SU-DHL-6 (cell line): Measurements from ENCODE around the gene PRKCZ.

Experiments used
- H2AFZ ChIP-seq: fragments of 200-600 bp; sonication (generic); 2 replicates; pipeline ENCODE4 v1.6.1; 2014; ENCODE audit warnings: low read depth, mild to moderate bottlenecking, moderate library complexity, mixed read lengths, antibody characterized with exemption, low read length; ENCODE audit not compliant: severe bottlenecking
- H3F3A ChIP-seq: fragments of 200-600 bp; shearing (Covaris generic); 2 replicates; pipeline ENCODE4 v1.6.0; 2016; ENCODE audit warnings: antibody characterized with exemption, mild to moderate bottlenecking; ENCODE audit not compliant: insufficient read depth
- H3K27ac ChIP-seq: fragments of 200-600 bp; sonication (generic); 2 replicates; pipeline ENCODE4 v1.5.1; 2016; ENCODE audit warnings: low read depth, mild to moderate bottlenecking, low read length, moderate library complexity, mixed read lengths
- H3K27me3 ChIP-seq: fragments of 200-600 bp; sonication (generic), shearing (Covaris generic); 2 replicates; pipeline ENCODE4 v1.6.0; 2014; ENCODE audit warnings: mild to moderate bottlenecking, low read length
- H3K36me3 ChIP-seq: fragments of 200-600 bp; sonication (generic); 2 replicates; pipeline ENCODE4 v1.6.1; 2014; ENCODE audit warnings: mild to moderate bottlenecking, low read length, mixed read lengths
- H3K4me2 ChIP-seq: fragments of 300-600, 200-600 bp; shearing (Covaris generic), sonication (generic); 2 replicates; pipeline ENCODE4 v1.6.0; 2014; ENCODE audit warnings: low read length, low read depth, mild to moderate bottlenecking; ENCODE audit not compliant: poor library complexity, severe bottlenecking
- H3K4me3 ChIP-seq: fragments of 200-600 bp; sonication (generic); 2 replicates; pipeline ENCODE4 v1.5.1; 2014; ENCODE audit warnings: antibody characterized with exemption, low read length, mild to moderate bottlenecking, mixed read lengths; ENCODE audit not compliant: insufficient read depth, poor library complexity, severe bottlenecking
- H3K79me2 ChIP-seq: fragments of 200-600 bp; sonication (generic); 2 replicates; pipeline ENCODE4 v1.6.1; 2014; ENCODE audit warnings: mild to moderate bottlenecking, low read length, moderate library complexity; ENCODE audit not compliant: insufficient read depth
- H3K9ac ChIP-seq: fragments of 200-600 bp; sonication (generic); 2 replicates; pipeline ENCODE4 v1.7.0; 2014; ENCODE audit warnings: mild to moderate bottlenecking, low read length
- H3K9me2 ChIP-seq: fragments of 200-600 bp; sonication (generic); replicated peaks from 2 replicates; pipeline ENCODE4 v1.6.1; 2014; ENCODE audit warnings: low read length; ENCODE audit not compliant: insufficient read depth
- H3K9me3 ChIP-seq: fragments of 200-600 bp; sonication (generic); 2 replicates; pipeline ENCODE4 v1.6.1; 2014; ENCODE audit warnings: low read length, mixed read lengths; ENCODE audit not compliant: insufficient read depth
- H4K20me1 ChIP-seq: fragments of 200-600 bp; sonication (generic); 2 replicates; pipeline ENCODE4 v1.6.1; 2014; ENCODE audit warnings: low read depth, mild to moderate bottlenecking, antibody characterized with exemption, low read length, moderate library complexity, mixed read lengths
- CTCF ChIP-seq: fragments of 200-600 bp; sonication (generic); IDR thresholded peaks from one replicate; pipeline ENCODE4 v1.5.1; 2017; ENCODE audit warnings: antibody characterized with exemption, mild to moderate bottlenecking, low read length, moderate library complexity; ENCODE audit not compliant: insufficient read depth, poor library complexity, severe bottlenecking
- EZH2phosphoT487 ChIP-seq: fragments of 200-600 bp; sonication (generic), shearing (Covaris generic); conservative IDR thresholded peaks from 2 replicates; pipeline ENCODE4 v1.6.1; 2018; ENCODE audit warnings: mild to moderate bottlenecking, antibody characterized with exemption, low read length, moderate library complexity, mixed read lengths

The PRKCZ gene

GRCh38 chr1:2177946-2178538 lies 127.8 kb downstream of the PRKCZ start:
- Histone ChIP-seq H3K9ac (no peak overlapping the region), H3K9me3 (no peaks in the 10 kb centered on the region), H3K27ac (no peak overlapping the region), H3K4me2 (no peak overlapping the region), H3K27me3 (no peaks in the 10 kb centered on the region), H3K4me3 (no peak overlapping the region), H3K79me2 (no peaks in the 10 kb centered on the region), H2AFZ (no peak overlapping the region), H3F3A (no peaks in the 10 kb centered on the region), H4K20me1 (no peaks in the 10 kb centered on the region), H3K9me2 (no peaks in the 10 kb centered on the region), H3K36me3 (no peaks in the 10 kb centered on the region)
- TF ChIP-seq CTCF (no peak), EZH2phosphoT487 (no peak)

GRCh38 chr1:2178875-2179274 lies 128.7 kb downstream of the PRKCZ start:
- no peak overlapping the region for H3K9ac ChIP-seq
- no peak overlapping the region for H2AFZ ChIP-seq
- H3K27me3 ChIP-seq = no peaks in the 10 kb centered on the region
- no peak overlapping the region for H3K27ac ChIP-seq
- no peaks in the 10 kb centered on the region for H3K9me2 ChIP-seq
- no peak overlapping the region for H3K4me2 ChIP-seq
- no peak for TF ChIP-seq EZH2phosphoT487
- TF ChIP-seq CTCF = no peak
- no peaks in the 10 kb centered on the region for H3K9me3 ChIP-seq
- H3K36me3 ChIP-seq = no peaks in the 10 kb centered on the region
- H3K4me3 ChIP-seq = no peak overlapping the region
- no peaks in the 10 kb centered on the region for H4K20me1 ChIP-seq
- no peaks in the 10 kb centered on the region for H3F3A ChIP-seq
- no peaks in the 10 kb centered on the region for H3K79me2 ChIP-seq

GRCh38 chr1:2179283-2180013 lies 129.2 kb downstream of the PRKCZ start:
- Histone ChIP-seq H3K9ac (no peak overlapping the region), H3F3A (no peaks in the 10 kb centered on the region), H3K9me2 (no peaks in the 10 kb centered on the region), H3K27me3 (no peaks in the 10 kb centered on the region), H2AFZ (no peak overlapping the region), H3K36me3 (no peaks in the 10 kb centered on the region), H3K9me3 (no peaks in the 10 kb centered on the region), H3K27ac (no peak overlapping the region), H3K4me3 (no peak overlapping the region), H3K79me2 (no peaks in the 10 kb centered on the region), H4K20me1 (no peaks in the 10 kb centered on the region), H3K4me2 (no peak overlapping the region)
- no peak for TF ChIP-seq EZH2phosphoT487
- TF ChIP-seq CTCF = no peak
